Measurements from ENCODE around the gene HEATR3. TPM values are rescaled to one million over a fixed set of nuclear protein-coding genes. Genes with fewer than 3 reads are reported as not detected.
A peak's percentile ranks its signal among the peaks of the same experiment; 100 is the strongest.

The HEATR3 gene
- total and polyA plus RNA-seq, 2 of the 13 experiments (the other 11 are each of a cell fraction or from before 2014, with no cell fraction given) = 22.4 to 52.4 TPM

GRCh38 chr16:50065624-50066481 is at the start of gene HEATR3 (continued):
- 0 out of 2 replicates have a peak, but pooled peaks have one; percentile 15 for TF ChIP-seq PPARG (CRISPR knock-in tag; conservative IDR thresholded peaks at IDR 0.05)
- TF ChIP-seq, protein P1, sequence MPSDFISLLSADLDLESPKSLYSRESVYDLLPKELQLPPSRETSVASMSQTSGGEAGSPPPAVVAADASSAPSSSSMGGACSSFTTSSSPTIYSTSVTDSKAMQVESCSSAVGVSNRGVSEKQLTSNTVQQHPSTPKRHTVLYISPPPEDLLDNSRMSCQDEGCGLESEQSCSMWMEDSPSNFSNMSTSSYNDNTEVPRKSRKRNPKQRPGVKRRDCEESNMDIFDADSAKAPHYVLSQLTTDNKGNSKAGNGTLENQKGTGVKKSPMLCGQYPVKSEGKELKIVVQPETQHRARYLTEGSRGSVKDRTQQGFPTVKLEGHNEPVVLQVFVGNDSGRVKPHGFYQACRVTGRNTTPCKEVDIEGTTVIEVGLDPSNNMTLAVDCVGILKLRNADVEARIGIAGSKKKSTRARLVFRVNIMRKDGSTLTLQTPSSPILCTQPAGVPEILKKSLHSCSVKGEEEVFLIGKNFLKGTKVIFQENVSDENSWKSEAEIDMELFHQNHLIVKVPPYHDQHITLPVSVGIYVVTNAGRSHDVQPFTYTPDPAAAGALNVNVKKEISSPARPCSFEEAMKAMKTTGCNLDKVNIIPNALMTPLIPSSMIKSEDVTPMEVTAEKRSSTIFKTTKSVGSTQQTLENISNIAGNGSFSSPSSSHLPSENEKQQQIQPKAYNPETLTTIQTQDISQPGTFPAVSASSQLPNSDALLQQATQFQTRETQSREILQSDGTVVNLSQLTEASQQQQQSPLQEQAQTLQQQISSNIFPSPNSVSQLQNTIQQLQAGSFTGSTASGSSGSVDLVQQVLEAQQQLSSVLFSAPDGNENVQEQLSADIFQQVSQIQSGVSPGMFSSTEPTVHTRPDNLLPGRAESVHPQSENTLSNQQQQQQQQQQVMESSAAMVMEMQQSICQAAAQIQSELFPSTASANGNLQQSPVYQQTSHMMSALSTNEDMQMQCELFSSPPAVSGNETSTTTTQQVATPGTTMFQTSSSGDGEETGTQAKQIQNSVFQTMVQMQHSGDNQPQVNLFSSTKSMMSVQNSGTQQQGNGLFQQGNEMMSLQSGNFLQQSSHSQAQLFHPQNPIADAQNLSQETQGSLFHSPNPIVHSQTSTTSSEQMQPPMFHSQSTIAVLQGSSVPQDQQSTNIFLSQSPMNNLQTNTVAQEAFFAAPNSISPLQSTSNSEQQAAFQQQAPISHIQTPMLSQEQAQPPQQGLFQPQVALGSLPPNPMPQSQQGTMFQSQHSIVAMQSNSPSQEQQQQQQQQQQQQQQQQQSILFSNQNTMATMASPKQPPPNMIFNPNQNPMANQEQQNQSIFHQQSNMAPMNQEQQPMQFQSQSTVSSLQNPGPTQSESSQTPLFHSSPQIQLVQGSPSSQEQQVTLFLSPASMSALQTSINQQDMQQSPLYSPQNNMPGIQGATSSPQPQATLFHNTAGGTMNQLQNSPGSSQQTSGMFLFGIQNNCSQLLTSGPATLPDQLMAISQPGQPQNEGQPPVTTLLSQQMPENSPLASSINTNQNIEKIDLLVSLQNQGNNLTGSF (CRISPR knock-in tag; IDR thresholded peaks at IDR 0.05) = peak; percentile 80
- TF ChIP-seq MED1 (CRISPR knock-in tag; IDR thresholded peaks at IDR 0.05) = peak; percentile 31
- TF ChIP-seq PAWR (CRISPR knock-in tag; IDR thresholded peaks at IDR 0.05; ENCODE audit: borderline replicate concordance) = no peak
- 0 out of 2 replicates have a peak, but pooled peaks have one; percentile 21 for TF ChIP-seq DMTF1 (CRISPR knock-in tag; IDR thresholded peaks at IDR 0.05)
- peak; percentile 94 for TF ChIP-seq HOXA5 (CRISPR knock-in tag; IDR thresholded peaks at IDR 0.05)
- peak; percentile 47; the same call in 1 of the 2 replicates for TF ChIP-seq CBFB (CRISPR knock-in tag; IDR thresholded peaks at IDR 0.05)
- no peak for TF ChIP-seq ZNF34 (CRISPR knock-in tag; IDR thresholded peaks at IDR 0.05; ENCODE audit: borderline replicate concordance)
- peak; percentile 58 for TF ChIP-seq FOSL2 (CRISPR knock-in tag; IDR thresholded peaks at IDR 0.05)
- TF ChIP-seq PHF21A (CRISPR knock-in tag; IDR thresholded peaks at IDR 0.05) = no peak; the same call in 1 of the 2 replicates
- no peak for TF ChIP-seq E2F5 (CRISPR knock-in tag; conservative IDR thresholded peaks at IDR 0.05)
- no peak for TF ChIP-seq HHEX (CRISPR knock-in tag; IDR thresholded peaks at IDR 0.05)
- TF ChIP-seq NPAS2 (CRISPR knock-in tag; IDR thresholded peaks at IDR 0.05; ENCODE audit: borderline replicate concordance) = no peak
- TF ChIP-seq ZNF24 (IDR thresholded peaks at IDR 0.05) = peak; percentile 72; the same call in 1 of the 2 replicates
- peak; percentile 40; the same call in 1 of the 2 replicates for TF ChIP-seq CCDC6 (CRISPR knock-in tag; IDR thresholded peaks at IDR 0.05)
- TF ChIP-seq SMAD9 (CRISPR knock-in tag; IDR thresholded peaks at IDR 0.05) = peak; percentile 28; the same call in 1 of the 2 replicates
- TF ChIP-seq RFX3 (CRISPR knock-in tag; IDR thresholded peaks at IDR 0.05) = no peak
- no peak for TF ChIP-seq NONO (IDR thresholded peaks at IDR 0.05)
- peak; percentile 58; the same call in 1 of the 2 replicates for TF ChIP-seq NONO (CRISPR knock-in tag; conservative IDR thresholded peaks at IDR 0.05)
- no peak for TF ChIP-seq ZFP37 (CRISPR knock-in tag; IDR thresholded peaks at IDR 0.05; ENCODE audit: borderline replicate concordance)
- TF ChIP-seq ZNF782 (CRISPR knock-in tag; IDR thresholded peaks at IDR 0.05; ENCODE audit: borderline replicate concordance) = no peak; the same call in 1 of the 2 replicates

Data from HepG2 (cell line).